WTC11 (cell line): ENCODE measurements around the gene PRKAG2. TPM values are rescaled to one million over a fixed set of nuclear protein-coding genes. Genes with fewer than 3 reads are reported as not detected.

Experiments
- ATAC-seq: fragments of 200-7000 bp; cut with Tn5 transposase; 2 replicates; pipeline ENCODE4 v1.10.0; 2021; ENCODE audit warnings: mild to moderate bottlenecking, moderate library complexity
- CTCF ChIA-PET: fragments of 300-600 bp; sonication (Branson Sonifier 250); formaldehyde crosslinking; loops from one replicate; lab custom pipeline; 2021; ENCODE audit warnings: antibody characterized with exemption; lab: Charles Lee
- POLR2A ChIA-PET: fragments of 350-600 bp; sonication (Branson Sonifier 250); formaldehyde crosslinking; loops from one replicate; lab custom pipeline; 2021; ENCODE audit warnings: antibody characterized with exemption; lab: Charles Lee
- DNase-seq: peaks from one replicate; pipeline ENCODE4 v3.0.0; 2021; ENCODE audit warnings: low spot score
- H3K27ac Mint-ChIP-seq: 2 replicates; pipeline ENCODE4 v1.8.0; 2021; ENCODE audit warnings: mixed read lengths
- H3K27me3 Mint-ChIP-seq: 2 replicates; pipeline ENCODE4 v1.8.0; 2021; ENCODE audit warnings: low read depth, mild to moderate bottlenecking, moderate library complexity, mixed read lengths
- H3K36me3 Mint-ChIP-seq: 2 replicates; pipeline ENCODE4 v1.8.0; 2021; ENCODE audit warnings: mixed read lengths
- H3K4me1 Mint-ChIP-seq: 2 replicates; pipeline ENCODE4 v1.8.0; 2022; ENCODE audit warnings: mixed read lengths
- H3K4me3 Mint-ChIP-seq: 2 replicates; pipeline ENCODE4 v1.8.0; 2021; ENCODE audit warnings: mild to moderate bottlenecking, moderate library complexity, mixed read lengths
- H3K9me3 Mint-ChIP-seq: 2 replicates; pipeline ENCODE4 v1.8.0; 2021; ENCODE audit warnings: mixed read lengths
- ATF2 ChIP-seq: sonication (generic); formaldehyde crosslinking; IDR thresholded peaks from 2 replicates; pipeline ENCODE4 v1.8.1; 2022; ENCODE audit warnings: low read depth, missing genetic modification reagents, borderline replicate concordance
- ETV6 ChIP-seq: sonication (generic); formaldehyde crosslinking; IDR thresholded peaks from 2 replicates; pipeline ENCODE4 v1.8.1; 2022; ENCODE audit warnings: mild to moderate bottlenecking, missing genetic modification reagents
- FOXJ3 ChIP-seq: sonication (generic); formaldehyde crosslinking; IDR thresholded peaks from 2 replicates; pipeline ENCODE4 v1.9.0; 2021; ENCODE audit warnings: missing genetic modification reagents, mild to moderate bottlenecking, borderline replicate concordance
- FOXK1 ChIP-seq: sonication (generic); formaldehyde crosslinking; IDR thresholded peaks from 2 replicates; pipeline ENCODE4 v1.8.0; 2022; ENCODE audit warnings: mild to moderate bottlenecking, moderate library complexity, missing genetic modification reagents
- FOXP4 ChIP-seq: sonication (generic); formaldehyde crosslinking; IDR thresholded peaks from 2 replicates; pipeline ENCODE4 v1.8.0; 2022; ENCODE audit warnings: mild to moderate bottlenecking, missing genetic modification reagents
- GABPB1 ChIP-seq: sonication (generic); formaldehyde crosslinking; IDR thresholded peaks from 2 replicates; pipeline ENCODE4 v1.8.1; 2023; ENCODE audit warnings: mild to moderate bottlenecking, missing genetic modification reagents
- IRF1 ChIP-seq: sonication (generic); formaldehyde crosslinking; IDR thresholded peaks from 2 replicates; pipeline ENCODE4 v1.8.0; 2023; ENCODE audit warnings: missing genetic modification reagents
- IRF2 ChIP-seq: sonication (generic); formaldehyde crosslinking; IDR thresholded peaks from 2 replicates; pipeline ENCODE4 v1.8.0; 2022; ENCODE audit warnings: low read depth, missing genetic modification reagents, borderline replicate concordance
- MLX ChIP-seq: sonication (generic); formaldehyde crosslinking; IDR thresholded peaks from 2 replicates; pipeline ENCODE4 v1.8.1; 2023; ENCODE audit warnings: mild to moderate bottlenecking, missing genetic modification reagents, moderate library complexity
- MXD4 ChIP-seq: fragments of 250-450 bp; sonication (Bioruptor Pico); IDR thresholded peaks from 2 replicates; pipeline ENCODE4 v1.8.0; 2021; ENCODE audit warnings: mild to moderate bottlenecking, moderate library complexity, borderline replicate concordance
- NFYB ChIP-seq: sonication (generic); formaldehyde crosslinking; conservative IDR thresholded peaks from 2 replicates; pipeline ENCODE4 v1.8.0; 2022; ENCODE audit warnings: low read depth, missing genetic modification reagents
- PRDM15 ChIP-seq: sonication (generic); formaldehyde crosslinking; IDR thresholded peaks from 2 replicates; pipeline ENCODE4 v1.8.0; 2022; ENCODE audit warnings: missing genetic modification reagents
- PREB ChIP-seq: sonication (generic); formaldehyde crosslinking; IDR thresholded peaks from 2 replicates; pipeline ENCODE4 v1.8.1; 2022; ENCODE audit warnings: mild to moderate bottlenecking, missing genetic modification reagents, moderate library complexity, borderline replicate concordance
- TEAD4 ChIP-seq: sonication (generic); formaldehyde crosslinking; IDR thresholded peaks from 2 replicates; pipeline ENCODE4 v1.8.0; 2022; ENCODE audit warnings: mild to moderate bottlenecking, missing genetic modification reagents
- TP53 ChIP-seq: sonication (generic); formaldehyde crosslinking; IDR thresholded peaks from 2 replicates; pipeline ENCODE4 v1.8.1; 2023; ENCODE audit warnings: mild to moderate bottlenecking, missing genetic modification reagents
- USF1 ChIP-seq: sonication (generic); formaldehyde crosslinking; IDR thresholded peaks from 2 replicates; pipeline ENCODE4 v1.8.0; 2022; ENCODE audit warnings: mild to moderate bottlenecking, missing genetic modification reagents
- USF2 ChIP-seq: sonication (generic); formaldehyde crosslinking; IDR thresholded peaks from 2 replicates; pipeline ENCODE4 v1.8.1; 2023; ENCODE audit warnings: mild to moderate bottlenecking, missing genetic modification reagents, moderate library complexity
- ZNF138 ChIP-seq: sonication (generic); formaldehyde crosslinking; conservative IDR thresholded peaks from 2 replicates; pipeline ENCODE4 v1.8.1; 2022; ENCODE audit warnings: mild to moderate bottlenecking, moderate library complexity, missing genetic modification reagents
- ZNF232 ChIP-seq: sonication (generic); formaldehyde crosslinking; IDR thresholded peaks from 2 replicates; pipeline ENCODE4 v1.8.0; 2022; ENCODE audit warnings: mild to moderate bottlenecking, missing genetic modification reagents
- ZNF263 ChIP-seq: sonication (generic); formaldehyde crosslinking; IDR thresholded peaks from 2 replicates; pipeline ENCODE4 v1.8.1; 2022; ENCODE audit warnings: low read depth, mild to moderate bottlenecking, moderate library complexity, missing genetic modification reagents
- ZNF317 ChIP-seq: sonication (generic); formaldehyde crosslinking; IDR thresholded peaks from 2 replicates; pipeline ENCODE4 v1.8.1; 2023; ENCODE audit warnings: low read depth, mild to moderate bottlenecking, moderate library complexity, missing genetic modification reagents, borderline replicate concordance
- ZNF423 ChIP-seq: fragments of 250-450 bp; sonication (Bioruptor Pico); IDR thresholded peaks from 2 replicates; pipeline ENCODE4 v2.1.2; 2022; ENCODE audit warnings: mild to moderate bottlenecking, moderate library complexity
- ZNF512 ChIP-seq: sonication (generic); formaldehyde crosslinking; IDR thresholded peaks from 2 replicates; pipeline ENCODE4 v1.8.1; 2022; ENCODE audit warnings: missing genetic modification reagents, borderline replicate concordance
- total RNA-seq: library from RNA; stranded (reverse); gene quantifications from 3 replicates; pipeline ENCODE4 v1.2.3, GENCODE V29; 2021

Gene PRKAG2
- total RNA-seq, 1 experiment from 2014 or later, result 20.3 TPM

- H3K4me3 Mint-ChIP-seq, result no peak overlapping the region
- ATAC-seq, result no peak
- TF ChIP-seq ETV6, result no peak
- no peak for TF ChIP-seq FOXP4 (CRISPR knock-in tag)
- TF ChIP-seq ZNF263 (CRISPR knock-in tag), result no peak
- no peak for TF ChIP-seq ZNF317
- TF ChIP-seq TP53 (CRISPR knock-in tag), result no peak
- TF ChIP-seq MLX (CRISPR knock-in tag), result no peak
- TF ChIP-seq PREB, result no peak
- TF ChIP-seq ZNF512 (CRISPR knock-in tag), result no peak
- no peak for TF ChIP-seq USF1
- no peak for TF ChIP-seq IRF1 (CRISPR knock-in tag)
- no peak for TF ChIP-seq USF2
- no peak for TF ChIP-seq NFYB
- no peak for TF ChIP-seq TEAD4 (CRISPR knock-in tag)
- no peak for DNase-seq
- H3K27me3 Mint-ChIP-seq, result peaks cover 25% of the 10 kb centered on the region
- H3K4me1 Mint-ChIP-seq, result peaks cover 27% of the 10 kb centered on the region
- H3K36me3 Mint-ChIP-seq, result no peaks in the 10 kb centered on the region
- POLR2A ChIA-PET, result no interaction called here
- CTCF ChIA-PET, result interaction anchor here (1.3 kb wide), 2 partner anchors 36 to 45 kb away, joined by 4 read pairs; no protein-coding TSS in a partner anchor
- H3K9me3 Mint-ChIP-seq, result no peaks in the 10 kb centered on the region
- H3K27ac Mint-ChIP-seq, result no peak overlapping the region
Observed at GRCh38 chr7:151817981-151818673, 58.8 kb downstream of the PRKAG2 start.

GRCh38 chr7:151817315-151817690 is 59.6 kb downstream of the PRKAG2 start:
- Mint-ChIP-seq H3K9me3 (no peaks in the 10 kb centered on the region), H3K4me3 (no peak overlapping the region), H3K36me3 (no peaks in the 10 kb centered on the region), H3K27ac (peak overlapping the region; percentile 34; the same call in 1 of the 2 replicates), H3K4me1 (peaks cover 28% of the 10 kb centered on the region), H3K27me3 (peaks cover 28% of the 10 kb centered on the region)
- CTCF ChIA-PET, result interaction anchor here (0.7 kb wide), 1 partner anchor 35 kb away, joined by 4 read pairs; no protein-coding TSS in a partner anchor
- ATAC-seq (no peak), DNase-seq (no peak)
- POLR2A ChIA-PET, result no interaction called here
- no peak for TF ChIP-seq PRDM15
- no peak for TF ChIP-seq FOXK1
- TF ChIP-seq ZNF138 (CRISPR knock-in tag), result no peak
- TF ChIP-seq ATF2 (CRISPR knock-in tag), result no peak
- no peak for TF ChIP-seq GABPB1 (CRISPR knock-in tag)
- TF ChIP-seq MXD4 (CRISPR knock-in tag), result no peak
- no peak for TF ChIP-seq IRF2 (CRISPR knock-in tag)
- no peak for TF ChIP-seq ZNF423 (CRISPR knock-in tag)
- no peak for TF ChIP-seq FOXJ3 (CRISPR knock-in tag)
- TF ChIP-seq ZNF232, result no peak
